ENCODE measurements around the gene ATXN1.

DNA sequence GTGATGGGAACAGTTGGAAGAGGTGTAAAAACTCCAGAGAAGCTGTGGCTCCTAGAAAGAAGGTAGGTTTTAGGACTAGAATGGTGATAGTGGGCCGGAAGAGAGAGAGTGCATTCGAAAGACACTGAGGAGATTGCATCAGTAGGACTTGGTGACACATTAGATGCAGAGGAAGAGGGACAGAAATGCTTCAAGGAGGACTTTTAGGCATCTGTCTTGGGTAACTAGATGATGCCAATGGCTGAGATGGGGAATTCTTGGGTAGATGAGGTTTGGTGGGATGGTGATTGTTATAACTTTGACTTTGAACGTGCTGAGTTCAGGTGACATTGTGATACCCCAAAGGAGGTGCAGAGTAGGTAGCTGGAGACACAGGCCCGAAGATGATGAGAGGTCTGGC, 326.4 kb downstream of the ATXN1 start:
- TF ChIP-seq, protein P1, sequence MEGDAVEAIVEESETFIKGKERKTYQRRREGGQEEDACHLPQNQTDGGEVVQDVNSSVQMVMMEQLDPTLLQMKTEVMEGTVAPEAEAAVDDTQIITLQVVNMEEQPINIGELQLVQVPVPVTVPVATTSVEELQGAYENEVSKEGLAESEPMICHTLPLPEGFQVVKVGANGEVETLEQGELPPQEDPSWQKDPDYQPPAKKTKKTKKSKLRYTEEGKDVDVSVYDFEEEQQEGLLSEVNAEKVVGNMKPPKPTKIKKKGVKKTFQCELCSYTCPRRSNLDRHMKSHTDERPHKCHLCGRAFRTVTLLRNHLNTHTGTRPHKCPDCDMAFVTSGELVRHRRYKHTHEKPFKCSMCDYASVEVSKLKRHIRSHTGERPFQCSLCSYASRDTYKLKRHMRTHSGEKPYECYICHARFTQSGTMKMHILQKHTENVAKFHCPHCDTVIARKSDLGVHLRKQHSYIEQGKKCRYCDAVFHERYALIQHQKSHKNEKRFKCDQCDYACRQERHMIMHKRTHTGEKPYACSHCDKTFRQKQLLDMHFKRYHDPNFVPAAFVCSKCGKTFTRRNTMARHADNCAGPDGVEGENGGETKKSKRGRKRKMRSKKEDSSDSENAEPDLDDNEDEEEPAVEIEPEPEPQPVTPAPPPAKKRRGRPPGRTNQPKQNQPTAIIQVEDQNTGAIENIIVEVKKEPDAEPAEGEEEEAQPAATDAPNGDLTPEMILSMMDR (IDR thresholded peaks at IDR 0.05): no peak
- TF ChIP-seq POLR2A (IDR thresholded peaks at IDR 0.05): no peak

Data from lower leg skin (tissue), 3 donors.